Measurements from ENCODE around the gene ZNF701.

DNA sequence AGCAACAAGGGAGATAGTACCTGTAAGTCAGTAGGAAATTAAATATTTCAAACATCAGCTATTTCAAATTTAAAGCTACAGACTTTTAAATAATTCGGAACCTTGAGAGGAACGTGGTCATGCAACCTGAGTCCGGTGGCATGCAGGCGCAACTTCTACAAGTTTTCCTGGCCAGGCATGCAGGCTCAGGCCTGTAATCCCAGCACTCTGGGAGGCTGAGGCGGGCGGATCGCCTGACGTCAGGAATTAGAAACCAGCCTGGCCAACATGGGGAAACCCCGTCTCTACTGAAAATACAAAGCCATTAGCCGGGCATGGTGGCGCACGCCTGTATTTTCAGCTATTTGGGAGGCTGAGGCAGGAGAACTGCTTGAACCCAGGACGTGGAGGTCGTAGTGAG lies 2.2 kb upstream of the ZNF701 start:
- TF ChIP-seq, protein P1, sequence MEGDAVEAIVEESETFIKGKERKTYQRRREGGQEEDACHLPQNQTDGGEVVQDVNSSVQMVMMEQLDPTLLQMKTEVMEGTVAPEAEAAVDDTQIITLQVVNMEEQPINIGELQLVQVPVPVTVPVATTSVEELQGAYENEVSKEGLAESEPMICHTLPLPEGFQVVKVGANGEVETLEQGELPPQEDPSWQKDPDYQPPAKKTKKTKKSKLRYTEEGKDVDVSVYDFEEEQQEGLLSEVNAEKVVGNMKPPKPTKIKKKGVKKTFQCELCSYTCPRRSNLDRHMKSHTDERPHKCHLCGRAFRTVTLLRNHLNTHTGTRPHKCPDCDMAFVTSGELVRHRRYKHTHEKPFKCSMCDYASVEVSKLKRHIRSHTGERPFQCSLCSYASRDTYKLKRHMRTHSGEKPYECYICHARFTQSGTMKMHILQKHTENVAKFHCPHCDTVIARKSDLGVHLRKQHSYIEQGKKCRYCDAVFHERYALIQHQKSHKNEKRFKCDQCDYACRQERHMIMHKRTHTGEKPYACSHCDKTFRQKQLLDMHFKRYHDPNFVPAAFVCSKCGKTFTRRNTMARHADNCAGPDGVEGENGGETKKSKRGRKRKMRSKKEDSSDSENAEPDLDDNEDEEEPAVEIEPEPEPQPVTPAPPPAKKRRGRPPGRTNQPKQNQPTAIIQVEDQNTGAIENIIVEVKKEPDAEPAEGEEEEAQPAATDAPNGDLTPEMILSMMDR (IDR thresholded peaks at IDR 0.05) = no peak
- no peak for TF ChIP-seq POLR2A (IDR thresholded peaks at IDR 0.05)

Measured in lower leg skin (tissue), 3 donors.